Measurements from ENCODE around the gene GPRC5C.

Gene GPRC5C

DNA sequence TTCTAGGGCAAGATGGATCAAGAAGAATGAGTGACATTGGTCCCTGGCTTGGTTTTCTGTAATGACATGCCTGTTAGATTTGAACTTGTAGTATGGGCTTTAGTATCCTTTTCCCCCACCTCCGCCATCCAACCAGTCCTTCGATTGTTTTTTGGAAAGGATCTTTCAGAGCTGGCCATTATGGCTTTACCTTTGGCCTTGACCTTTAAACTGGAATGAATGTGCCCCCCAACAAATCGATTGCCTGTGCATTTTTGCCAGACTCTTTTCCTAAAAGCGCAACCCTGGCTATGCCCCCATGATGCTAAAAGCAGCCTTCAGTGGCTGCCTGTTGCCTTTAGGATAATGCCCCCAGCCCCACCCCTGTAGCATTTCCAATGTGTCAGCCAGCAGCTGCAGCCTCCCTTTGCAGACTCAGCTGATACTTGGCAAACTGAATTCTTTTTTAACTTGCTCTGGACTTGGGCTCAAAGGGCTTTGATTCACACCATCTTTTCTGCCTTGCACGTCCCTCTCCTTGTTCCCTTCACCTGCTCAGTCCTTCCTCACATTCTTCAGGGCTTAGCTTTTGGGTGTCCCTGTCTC is 4.0 kb downstream of the GPRC5C start:
- DNase-seq = no peak

DNA sequence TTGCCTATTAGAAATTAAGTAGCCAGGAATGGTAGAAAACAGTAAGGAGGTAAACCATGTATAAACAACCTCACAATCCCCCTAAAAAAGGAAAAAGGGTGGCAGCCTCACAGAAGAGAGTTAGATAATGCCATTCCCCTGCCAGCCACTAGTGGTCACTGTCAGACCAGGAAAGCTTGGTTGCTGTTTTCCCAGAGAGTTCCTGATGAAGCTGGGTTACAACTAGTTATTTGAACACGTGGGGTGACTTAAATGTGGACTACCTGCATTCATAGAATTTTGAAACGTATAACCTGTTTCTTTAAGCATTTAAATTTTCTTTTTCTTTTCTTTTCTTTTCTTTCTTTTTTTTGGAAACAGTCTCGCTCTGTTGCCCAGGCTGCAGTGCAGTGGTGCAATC is 5.8 kb downstream of the GPRC5C start:
- DNase-seq = no peak

DNA sequence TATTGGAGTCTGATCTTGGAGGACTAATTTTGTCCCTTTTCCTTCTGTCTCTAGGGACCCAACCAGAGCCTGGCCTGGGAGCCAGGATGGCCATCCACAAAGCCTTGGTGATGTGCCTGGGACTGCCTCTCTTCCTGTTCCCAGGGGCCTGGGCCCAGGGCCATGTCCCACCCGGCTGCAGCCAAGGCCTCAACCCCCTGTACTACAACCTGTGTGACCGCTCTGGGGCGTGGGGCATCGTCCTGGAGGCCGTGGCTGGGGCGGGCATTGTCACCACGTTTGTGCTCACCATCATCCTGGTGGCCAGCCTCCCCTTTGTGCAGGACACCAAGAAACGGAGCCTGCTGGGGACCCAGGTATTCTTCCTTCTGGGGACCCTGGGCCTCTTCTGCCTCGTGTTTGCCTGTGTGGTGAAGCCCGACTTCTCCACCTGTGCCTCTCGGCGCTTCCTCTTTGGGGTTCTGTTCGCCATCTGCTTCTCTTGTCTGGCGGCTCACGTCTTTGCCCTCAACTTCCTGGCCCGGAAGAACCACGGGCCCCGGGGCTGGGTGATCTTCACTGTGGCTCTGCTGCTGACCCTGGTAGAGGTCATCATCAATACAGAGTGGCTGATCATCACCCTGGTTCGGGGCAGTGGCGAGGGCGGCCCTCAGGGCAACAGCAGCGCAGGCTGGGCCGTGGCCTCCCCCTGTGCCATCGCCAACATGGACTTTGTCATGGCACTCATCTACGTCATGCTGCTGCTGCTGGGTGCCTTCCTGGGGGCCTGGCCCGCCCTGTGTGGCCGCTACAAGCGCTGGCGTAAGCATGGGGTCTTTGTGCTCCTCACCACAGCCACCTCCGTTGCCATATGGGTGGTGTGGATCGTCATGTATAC is 8.0 kb downstream of the GPRC5C start:
- DNase-seq = no peak

DNA sequence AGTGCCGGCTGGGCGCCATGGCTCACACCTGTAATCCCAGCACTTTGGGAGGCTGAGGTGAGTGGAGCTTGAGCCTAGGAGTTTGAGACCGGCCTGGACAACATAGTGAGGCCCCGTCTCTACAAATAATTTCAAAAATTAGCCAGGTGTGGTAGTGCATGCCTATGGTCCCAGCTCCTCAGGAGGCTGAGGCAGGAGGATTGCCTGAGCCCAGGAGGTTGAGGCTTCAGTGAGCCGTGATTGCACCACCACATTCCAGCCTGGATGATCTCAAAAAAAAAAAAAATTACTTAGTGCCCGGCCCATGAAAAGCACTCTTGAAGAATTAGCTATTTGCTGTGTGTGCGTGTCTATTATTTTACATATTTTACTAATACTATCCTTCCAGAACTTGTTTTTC is 9.6 kb downstream of the GPRC5C start:
- DNase-seq = no peak

DNA sequence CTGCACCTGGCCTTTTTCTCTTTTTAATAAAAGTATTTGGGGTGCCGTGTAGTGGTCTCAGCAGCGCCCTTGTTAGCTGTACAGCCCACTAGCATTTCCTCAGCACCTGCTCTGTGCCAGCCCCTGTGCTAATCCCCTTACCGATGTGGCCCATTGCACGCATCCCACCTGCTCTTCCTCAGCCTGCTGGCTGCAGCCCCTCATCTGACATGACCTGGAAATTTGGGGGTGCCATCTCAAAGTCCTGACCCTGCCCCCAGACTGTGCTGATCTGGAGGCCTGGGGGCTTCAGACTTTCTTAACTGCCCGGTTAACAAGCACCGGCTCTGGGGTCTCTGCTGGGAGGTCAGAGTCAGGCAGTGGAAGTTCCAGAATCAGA is 10.4 kb downstream of the GPRC5C start:
- no peak for DNase-seq

DNA sequence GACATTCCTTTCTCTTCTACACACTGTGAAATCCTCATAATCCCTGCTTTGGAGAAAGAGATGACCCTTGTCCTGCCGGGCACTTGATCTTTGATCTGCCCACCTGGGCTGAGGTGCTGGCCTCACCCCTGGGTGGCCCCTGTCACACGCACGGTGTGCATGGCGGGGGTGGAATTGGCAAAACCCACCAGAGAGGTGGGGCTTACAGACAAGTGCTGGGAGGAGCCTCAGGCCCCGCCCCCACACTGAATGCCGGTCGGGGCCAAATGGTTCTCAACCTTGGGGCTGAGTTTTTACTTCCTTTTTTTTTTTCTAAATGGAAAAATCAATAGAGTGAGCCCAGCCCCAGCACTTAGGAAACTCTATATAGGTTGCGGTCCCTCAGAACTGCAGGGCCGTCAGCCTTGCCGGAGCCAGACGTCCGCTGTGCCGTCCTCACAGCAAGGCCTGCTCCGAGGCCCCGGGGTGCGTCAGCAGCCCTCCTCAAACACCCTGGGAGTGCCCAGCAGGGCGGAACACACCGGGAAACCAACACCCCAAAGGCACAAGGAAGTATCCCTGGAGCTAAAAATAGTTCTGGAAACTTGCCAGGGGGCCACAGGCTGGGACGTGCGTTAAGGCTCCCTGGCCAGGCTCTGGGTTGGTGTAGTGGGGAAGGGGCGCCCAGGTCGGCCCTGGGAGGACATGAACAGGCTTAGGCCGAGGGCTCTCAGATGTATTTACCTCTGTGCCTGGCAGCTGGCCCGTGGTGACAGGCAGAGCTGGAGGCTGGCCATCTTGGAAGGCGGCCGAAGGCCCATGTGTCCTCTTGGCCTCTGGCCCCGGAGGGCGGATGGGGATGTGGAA is 11.0 kb downstream of the GPRC5C start:
- peak; percentile 39 to 74 for DNase-seq

DNA sequence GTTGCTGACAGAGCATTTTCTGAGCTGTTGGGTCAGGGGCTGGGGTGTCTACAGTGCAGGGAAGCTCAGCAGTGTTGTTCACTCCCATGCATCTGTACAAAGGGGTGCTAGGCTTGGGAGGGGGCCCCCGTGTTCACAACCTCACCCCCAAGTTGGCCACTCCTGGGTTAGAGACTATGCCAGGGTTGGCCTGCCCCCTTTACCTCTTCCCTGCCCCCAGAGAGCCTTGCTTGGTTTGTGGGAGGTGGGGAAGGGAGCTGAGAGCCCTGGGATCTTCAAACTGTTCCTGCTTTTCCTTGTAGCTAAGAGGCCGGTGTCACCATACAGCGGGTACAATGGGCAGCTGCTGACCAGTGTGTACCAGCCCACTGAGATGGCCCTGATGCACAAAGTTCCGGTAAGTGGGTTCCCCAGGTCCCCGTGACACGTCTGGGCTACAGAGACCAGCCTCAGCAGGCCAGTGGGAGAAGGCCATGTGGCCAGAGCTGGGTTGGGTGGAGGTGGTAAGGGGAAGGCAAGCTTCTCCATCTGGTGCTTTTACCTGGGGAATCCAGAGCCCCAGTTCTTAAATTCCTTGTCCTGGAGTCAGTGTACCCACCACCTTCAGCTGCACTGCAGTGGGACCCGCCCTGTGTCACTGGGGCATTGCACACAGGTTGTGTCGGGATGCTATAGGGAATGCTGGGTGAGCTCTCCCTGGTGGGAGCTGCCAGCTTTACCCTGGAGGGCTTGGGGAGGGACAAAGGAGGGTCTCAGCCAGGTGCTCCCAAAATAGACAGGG is 11.8 kb downstream of the GPRC5C start:
- DNase-seq = no peak

DNA sequence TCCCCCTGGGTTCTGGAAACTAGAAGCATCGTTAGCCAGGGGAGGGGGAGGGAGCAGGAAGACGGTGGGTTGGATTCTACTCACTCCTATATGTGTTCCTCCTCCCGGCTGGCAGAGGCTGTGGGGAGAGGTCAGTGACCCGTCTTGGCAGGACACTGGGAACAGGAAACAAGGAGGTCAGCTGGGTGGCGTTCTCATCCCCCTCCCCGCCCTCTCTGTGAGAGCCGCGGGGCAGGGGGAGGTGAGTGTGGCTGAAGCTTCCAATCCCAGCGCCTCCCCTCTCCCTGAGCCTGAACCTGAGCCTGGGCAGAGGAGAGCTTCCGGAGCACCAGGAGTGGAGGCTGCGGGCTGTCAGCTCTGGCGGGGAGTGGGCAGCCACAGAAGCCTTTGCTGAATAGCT is 12.5 kb downstream of the GPRC5C start:
- no peak for DNase-seq

DNA sequence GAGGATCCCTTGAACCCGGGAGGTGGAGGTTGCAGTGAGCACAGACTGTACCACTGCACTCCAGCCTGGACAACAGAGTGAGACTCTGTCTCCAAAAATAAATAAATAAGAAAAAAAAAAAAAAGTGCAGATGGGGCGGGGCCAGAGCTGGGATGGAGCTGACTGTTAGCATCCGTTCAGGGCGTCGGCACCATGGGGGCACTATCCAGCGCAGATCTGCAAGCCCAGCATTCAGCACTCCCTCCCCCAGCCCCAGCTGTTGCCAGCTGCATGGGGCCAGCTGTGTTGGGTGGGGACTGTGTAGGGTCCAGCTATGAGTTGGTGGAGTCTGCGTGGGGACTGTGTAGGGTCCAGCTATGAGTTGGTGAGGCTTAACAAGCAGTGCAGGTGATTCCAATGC is 13.3 kb downstream of the GPRC5C start:
- DNase-seq = no peak

DNA sequence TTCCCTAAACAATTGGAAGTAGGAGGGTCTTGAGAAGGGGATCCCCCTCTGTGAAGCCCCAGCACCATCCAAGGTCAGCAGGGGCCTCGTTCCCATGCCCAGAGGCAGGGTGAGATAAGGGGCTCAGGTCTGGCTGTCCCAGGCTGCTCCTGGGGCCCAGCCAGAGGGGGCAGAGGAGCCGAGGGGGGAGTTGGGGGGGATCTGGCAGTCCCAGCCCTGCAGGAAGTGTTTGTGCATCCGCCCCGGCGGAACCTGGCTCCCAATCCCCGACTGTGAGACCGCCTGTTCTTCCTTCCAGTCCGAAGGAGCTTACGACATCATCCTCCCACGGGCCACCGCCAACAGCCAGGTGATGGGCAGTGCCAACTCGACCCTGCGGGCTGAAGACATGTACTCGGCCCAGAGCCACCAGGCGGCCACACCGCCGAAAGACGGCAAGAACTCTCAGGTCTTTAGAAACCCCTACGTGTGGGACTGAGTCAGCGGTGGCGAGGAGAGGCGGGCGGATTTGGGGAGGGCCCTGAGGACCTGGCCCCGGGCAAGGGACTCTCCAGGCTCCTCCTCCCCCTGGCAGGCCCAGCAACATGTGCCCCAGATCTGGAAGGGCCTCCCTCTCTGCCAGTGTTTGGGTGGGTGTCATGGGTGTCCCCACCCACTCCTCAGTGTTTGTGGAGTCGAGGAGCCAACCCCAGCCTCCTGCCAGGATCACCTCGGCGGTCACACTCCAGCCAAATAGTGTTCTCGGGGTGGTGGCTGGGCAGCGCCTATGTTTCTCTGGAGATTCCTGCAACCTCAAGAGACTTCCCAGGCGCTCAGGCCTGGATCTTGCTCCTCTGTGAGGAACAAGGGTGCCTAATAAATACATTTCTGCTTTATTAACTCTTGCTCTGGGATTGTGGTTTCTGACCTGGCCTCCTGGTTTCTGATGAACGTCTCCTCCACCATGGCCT is 14.9 kb downstream of the GPRC5C start:
- peak in 1 of 2 experiments; percentile 12 for DNase-seq

DNA sequence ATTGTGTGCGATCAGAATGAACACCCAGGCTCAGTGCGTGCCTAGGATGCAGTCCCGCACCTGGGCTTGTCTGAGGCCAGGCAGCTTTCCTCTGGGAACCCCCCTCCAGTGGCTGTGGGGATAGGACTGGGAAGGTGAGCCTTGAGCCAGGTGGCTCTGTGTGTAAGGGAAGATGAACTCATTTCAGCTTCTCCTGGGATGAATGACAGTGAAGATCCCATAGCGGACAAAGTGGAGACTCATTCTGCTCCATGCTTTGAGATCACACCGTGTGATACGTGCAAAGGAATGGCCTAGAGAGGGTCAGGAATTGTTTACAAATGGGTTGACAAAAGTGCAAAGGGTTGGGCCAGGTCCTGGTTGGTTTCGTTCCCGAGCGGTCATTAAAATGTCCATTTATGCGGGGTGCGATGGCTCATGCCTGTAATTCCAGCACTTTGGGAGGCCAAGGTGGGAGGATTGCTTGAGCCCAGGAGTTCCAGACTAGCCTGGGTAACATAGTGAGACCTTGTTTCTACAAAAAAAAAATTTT is 15.8 kb downstream of the GPRC5C start:
- no peak for DNase-seq

DNA sequence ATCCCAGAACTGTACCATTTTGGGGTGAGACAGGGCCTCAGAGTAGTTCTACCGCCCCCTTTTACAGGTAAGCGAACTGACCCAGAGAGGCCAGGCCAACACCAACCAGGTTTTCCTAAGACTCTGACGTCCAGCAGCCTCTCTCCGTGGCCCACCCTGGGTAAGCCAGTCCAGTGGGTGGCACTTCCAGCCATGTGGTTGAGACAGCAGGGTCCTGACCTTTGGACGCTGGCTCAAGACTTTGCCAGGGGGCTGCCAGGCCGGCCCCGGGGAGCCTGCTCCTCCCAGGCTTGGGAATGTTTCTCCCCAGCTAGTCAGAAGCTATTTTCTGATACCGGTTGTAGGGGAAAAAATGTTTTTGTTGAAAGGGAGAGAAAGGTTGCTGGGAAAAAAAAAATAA is 16.9 kb downstream of the GPRC5C start:
- DNase-seq = no peak

DNA sequence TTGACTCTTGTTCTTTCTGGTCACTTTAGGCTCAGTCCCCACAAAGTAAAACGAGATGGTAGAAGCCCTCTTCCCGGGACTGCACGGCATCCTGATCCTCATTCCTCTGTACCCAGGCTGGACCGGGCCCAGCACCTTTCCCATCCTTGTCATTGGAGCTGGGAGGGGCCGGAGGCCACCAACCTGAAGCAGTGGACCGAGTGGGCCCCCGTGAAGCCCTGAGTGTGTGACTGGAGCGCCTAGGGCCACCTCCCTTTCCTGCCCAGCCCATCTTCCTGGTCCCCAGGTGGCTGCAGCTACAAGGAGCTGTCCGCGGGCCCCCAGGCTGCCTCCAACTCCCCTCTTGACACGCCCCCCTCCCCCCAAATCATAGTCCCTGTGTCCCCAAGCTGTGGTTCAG is 17.4 kb downstream of the GPRC5C start:
- DNase-seq = no peak

DNA sequence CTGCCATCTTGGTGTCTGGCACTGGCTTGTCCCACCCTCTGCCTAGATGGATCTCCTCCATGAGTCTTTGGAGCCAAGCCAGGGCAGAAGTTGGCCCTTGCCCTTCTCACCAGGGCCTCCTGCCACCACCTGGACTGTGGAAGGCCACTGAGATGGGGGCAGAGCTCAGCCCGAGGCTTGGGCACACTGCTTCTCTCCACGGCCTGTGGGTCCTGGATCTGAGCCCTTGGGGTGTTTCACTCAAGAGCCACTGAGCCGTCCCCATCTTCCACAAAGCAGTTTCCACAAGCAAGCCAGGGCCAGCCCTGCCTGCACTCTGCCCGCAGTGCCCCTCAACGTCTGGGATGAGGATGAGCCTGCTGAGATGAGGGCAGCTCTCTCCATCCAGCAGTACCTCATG is 17.9 kb downstream of the GPRC5C start:
- no peak for DNase-seq

DNA sequence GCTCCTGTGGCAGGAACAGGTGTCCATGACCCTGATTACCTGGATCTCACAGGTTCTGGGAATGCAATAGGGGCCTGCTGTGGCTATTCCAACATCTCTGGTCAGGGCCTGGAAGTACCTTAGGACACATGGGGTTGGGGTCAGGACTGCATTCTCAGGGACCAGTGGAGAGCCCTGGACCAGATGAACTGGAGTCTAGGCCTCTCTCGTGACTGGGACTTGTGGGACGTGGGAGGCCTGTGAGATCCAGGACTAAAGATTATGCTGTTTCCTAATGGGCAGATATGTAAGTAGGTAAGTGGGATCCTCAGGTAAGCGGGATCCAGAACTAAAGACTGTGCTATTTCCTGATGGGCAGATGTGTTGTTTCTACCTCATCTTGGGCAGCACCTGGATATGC is 18.3 kb downstream of the GPRC5C start:
- no peak for DNase-seq

DNA sequence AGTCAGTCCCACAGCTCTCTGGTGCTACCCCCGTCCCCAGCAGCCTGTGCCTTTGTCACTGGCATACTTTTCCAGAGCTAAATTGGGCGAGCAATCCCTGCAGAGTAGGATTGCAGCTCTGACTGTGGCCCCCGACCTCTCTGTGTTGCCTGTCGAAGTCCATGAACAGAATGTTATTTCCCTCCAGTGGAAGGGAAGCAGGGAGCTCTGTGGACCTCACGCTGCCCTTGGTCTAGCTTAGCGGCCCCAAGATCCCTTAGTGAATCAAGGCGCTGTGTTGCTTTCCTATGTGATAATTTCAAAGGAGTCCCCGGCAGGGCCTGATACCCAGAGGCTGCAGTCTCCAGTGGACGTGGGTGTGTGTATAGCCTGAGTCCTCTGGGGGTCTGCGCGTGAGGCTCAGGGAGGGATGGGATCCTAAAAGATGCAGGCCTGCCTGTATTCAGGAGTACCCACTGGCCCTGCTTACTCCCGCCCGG is 19.1 kb downstream of the GPRC5C start:
- no peak for DNase-seq

DNA sequence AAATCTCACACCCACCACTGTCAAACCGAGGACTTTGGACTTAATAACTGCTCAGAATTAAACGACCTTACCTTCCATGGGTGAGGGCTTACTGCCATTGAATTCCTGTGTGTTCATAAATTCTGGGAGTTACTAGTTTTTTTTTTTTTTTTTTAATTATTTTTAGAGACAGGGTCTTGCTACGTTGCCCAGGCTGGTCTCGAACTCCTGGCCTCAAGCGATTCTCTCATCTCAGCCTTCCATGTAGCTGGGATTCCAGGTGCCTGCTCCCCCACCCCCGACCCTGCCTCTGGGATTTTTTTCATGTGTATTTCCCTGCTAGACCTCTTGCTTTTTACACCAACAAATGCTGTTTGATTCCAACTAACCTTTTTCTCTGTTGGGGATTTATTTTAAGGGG is 19.7 kb downstream of the GPRC5C start:
- no peak for DNase-seq

DNA sequence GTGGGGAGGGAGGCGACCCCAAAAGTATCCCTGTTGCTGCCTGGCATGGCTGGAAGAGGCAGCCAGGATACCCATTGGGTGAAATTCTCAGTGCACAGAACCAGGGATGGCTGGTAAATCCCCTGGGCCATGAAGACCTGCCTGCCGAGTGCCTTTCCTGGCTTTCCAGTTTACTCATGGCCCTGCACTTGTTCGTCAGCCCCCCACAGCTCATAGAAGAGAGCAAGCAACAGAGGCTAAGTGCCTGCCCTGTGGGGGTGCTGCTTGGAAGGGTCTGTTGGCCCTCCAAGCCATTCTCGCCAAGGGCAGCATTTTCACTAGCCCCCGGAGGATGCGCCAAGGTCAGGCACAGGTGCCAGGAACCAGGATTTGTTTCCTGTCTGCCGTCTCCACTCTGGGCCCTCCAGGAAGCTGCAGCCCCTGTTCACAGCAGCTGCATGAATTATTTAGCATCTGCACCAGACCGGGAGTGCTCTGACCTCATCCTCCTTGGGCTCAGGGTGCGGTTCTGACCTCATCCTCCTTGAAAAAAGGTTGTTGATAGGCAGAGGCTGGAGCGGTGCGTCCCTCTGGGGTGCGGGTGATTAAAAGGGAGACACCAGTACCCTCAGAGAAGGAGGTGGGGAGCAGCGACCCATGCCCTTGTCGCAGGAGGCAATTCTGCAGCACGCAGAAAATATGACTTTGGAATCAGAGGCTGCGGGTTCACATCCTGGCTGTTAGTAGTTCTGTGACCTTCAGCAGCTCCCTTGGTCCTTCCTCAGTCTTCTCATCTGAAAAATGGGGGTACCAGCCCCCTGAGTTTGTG is 20.3 kb downstream of the GPRC5C start:
- peak in 1 of 2 experiments; percentile 3 for DNase-seq

DNA sequence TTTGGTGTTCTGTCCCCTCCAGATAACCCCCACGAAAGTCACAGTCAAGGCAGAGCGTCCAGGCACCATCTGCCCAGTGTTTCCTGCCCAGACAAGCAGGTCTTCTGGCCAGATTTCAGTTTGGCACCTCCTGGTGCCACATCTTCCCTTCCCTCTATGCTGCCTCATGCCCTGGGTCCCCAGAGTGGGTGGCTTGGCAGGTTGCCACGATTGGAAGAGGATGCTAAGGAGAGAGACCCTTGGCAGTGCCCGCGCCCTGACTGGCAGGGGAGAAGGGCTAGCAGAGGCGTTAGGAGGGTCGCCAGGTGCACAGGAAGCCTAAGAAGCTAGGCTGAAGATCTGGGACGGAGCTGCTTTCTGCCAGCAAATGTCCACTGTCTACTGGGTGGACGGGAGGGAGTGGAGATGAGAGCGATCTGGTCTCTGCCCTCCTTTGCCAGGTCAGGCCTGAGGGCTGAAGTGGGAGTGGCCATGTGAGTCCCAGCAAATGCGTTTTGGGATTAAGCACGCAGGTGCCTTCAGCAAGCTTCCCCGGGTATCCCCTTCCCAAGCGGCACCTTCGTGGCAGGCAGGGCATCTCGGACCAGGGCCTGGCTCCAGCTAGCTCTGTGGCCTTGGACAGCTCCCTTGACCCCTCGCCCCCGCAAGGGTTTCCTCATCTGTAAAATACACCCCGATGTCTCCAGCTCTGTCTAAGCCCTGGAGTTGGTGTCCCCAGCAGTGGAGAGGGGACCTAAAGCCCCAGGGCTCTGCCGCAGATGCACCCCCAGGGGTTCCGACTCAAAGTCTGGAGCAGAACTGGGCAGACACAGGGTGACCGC is 21.2 kb downstream of the GPRC5C start:
- DNase-seq = no peak
